Endothelial cell of umbilical vein (primary cell): Measurements from ENCODE around the gene ZNF83. TPM values are rescaled to one million over a fixed set of nuclear protein-coding genes. Genes with fewer than 3 reads are reported as not detected.

Source experiments
- BruUV-seq: library from RNA; stranded (reverse); fragments of 400-500 nt; replicated peaks from 2 replicates; lab custom pipeline; 2021; lab: Mats Ljungman, UMichigan
- CTCF ChIA-PET: fragments of 300-600, 350-600 bp; sonication (Branson Sonifier 250); formaldehyde crosslinking; loops from one replicate; lab custom pipeline; 2021; ENCODE audit warnings: antibody characterized with exemption, inconsistent platforms; lab: Charles Lee
- POLR2A ChIA-PET: fragments of 300-600, 350-600 bp; sonication (Branson Sonifier 250); formaldehyde crosslinking; loops from one replicate; lab custom pipeline; 2021; ENCODE audit warnings: antibody characterized with exemption, inconsistent platforms; lab: Charles Lee
- DNase-seq: peaks from one replicate; pipeline ENCODE4 v3.0.0-alpha.2; 2011; ENCODE audit warnings: low read depth, low spot score
- FAIRE-seq: peaks from 2 replicates; lab custom pipeline; 2011; peaks lifted over from hg19 to GRCh38; lab: Jason Lieb, UNC
- H2AFZ ChIP-seq: 2 replicates; pipeline ENCODE4 v1.6.0; 2012; ENCODE audit warnings: low read depth, low read length, control low read depth, inconsistent platforms
- H3K27ac ChIP-seq: 2 replicates; pipeline ENCODE4 v1.5.1; 2011; ENCODE audit warnings: low read depth, mild to moderate bottlenecking, control low read depth, low read length, moderate library complexity; ENCODE audit not compliant: insufficient read depth
- H3K27me3 ChIP-seq, 2 experiments: 2 replicates each; pipeline versions ENCODE4 v1.6.0 to v1.6.1; 2011; ENCODE audit warnings: low read length in 2 of 2, mixed read lengths in 1 of 2; ENCODE audit not compliant: control insufficient read depth in 2 of 2, insufficient read depth in 2 of 2
- H3K36me3 ChIP-seq, 2 experiments: 2 replicates in 1 of 2; 3 replicates in 1 of 2; pipeline ENCODE4 v1.5.1; 2011; ENCODE audit warnings: low read length in 2 of 2, mild to moderate bottlenecking in 1 of 2, moderate library complexity in 1 of 2; ENCODE audit not compliant: control insufficient read depth in 2 of 2, insufficient read depth in 2 of 2; ENCODE audit errors: extremely low read depth in 1 of 2
- H3K4me1 ChIP-seq: 3 replicates; pipeline ENCODE4 v1.5.1; 2011; ENCODE audit warnings: mild to moderate bottlenecking, low read length; ENCODE audit not compliant: control insufficient read depth, insufficient read depth; ENCODE audit errors: extremely low read depth
- H3K4me2 ChIP-seq: 2 replicates; pipeline ENCODE4 v1.6.1; 2011; ENCODE audit warnings: low read length, control low read depth, mixed read lengths; ENCODE audit not compliant: insufficient read depth
- H3K4me3 ChIP-seq, 3 experiments: fragments of 200-600 bp in 1 of 3; sonication (generic), shearing (Covaris generic) in 1 of 3; replicated peaks in 1 of 3; 2 replicates each; pipeline ENCODE4 v1.5.1; 2011 to 2016; ENCODE audit warnings: control low read depth in 3 of 3, low read length in 3 of 3, mild to moderate bottlenecking in 2 of 3, inconsistent platforms in 1 of 3, low read depth in 1 of 3, moderate library complexity in 1 of 3; ENCODE audit not compliant: insufficient read depth in 1 of 3
- H3K79me2 ChIP-seq: 2 replicates; pipeline ENCODE4 v1.6.0; 2012; ENCODE audit warnings: low read length, inconsistent platforms; ENCODE audit not compliant: control insufficient read depth, insufficient read depth
- H3K9ac ChIP-seq: replicated peaks from 2 replicates; pipeline ENCODE3; 2011; ENCODE audit warnings: low read length, control low read depth; ENCODE audit not compliant: insufficient read depth; ENCODE audit errors: extremely low read depth
- H3K9me1 ChIP-seq: replicated peaks from 3 replicates; pipeline ENCODE4 v1.6.0; 2011; ENCODE audit warnings: mild to moderate bottlenecking, low read length; ENCODE audit not compliant: control insufficient read depth, insufficient read depth; ENCODE audit errors: extremely low read depth
- H3K9me3 ChIP-seq: replicated peaks from 2 replicates; pipeline ENCODE4 v1.5.1; 2012; ENCODE audit warnings: low read length, inconsistent platforms; ENCODE audit not compliant: control insufficient read depth, insufficient read depth
- H4K20me1 ChIP-seq: replicated peaks from 2 replicates; pipeline ENCODE3; 2011; ENCODE audit warnings: mild to moderate bottlenecking, low read length; ENCODE audit not compliant: control insufficient read depth, insufficient read depth; ENCODE audit errors: extremely low read depth
- CTCF ChIP-seq, 2 donors: IDR thresholded peaks; 1 replicate in 1 of 2; 2 replicates in 1 of 2; pipeline ENCODE4 v1.5.1; 2011; ENCODE audit warnings: low read length in 2 of 2, mild to moderate bottlenecking in 2 of 2, moderate library complexity in 2 of 2, control low read depth in 1 of 2, inconsistent platforms in 1 of 2, low read depth in 1 of 2; ENCODE audit not compliant: insufficient read depth in 1 of 2; ENCODE audit errors: extremely low read depth in 1 of 2
- EZH2 ChIP-seq: IDR thresholded peaks from 2 replicates; pipeline ENCODE4 v1.6.1; 2012; ENCODE audit warnings: borderline replicate concordance, low read depth, mild to moderate bottlenecking, moderate library complexity, low read length, inconsistent platforms; ENCODE audit not compliant: severe bottlenecking
- FOS ChIP-seq: IDR thresholded peaks from 2 replicates; pipeline ENCODE4 v1.6.1; 2011; ENCODE audit warnings: mild to moderate bottlenecking, low read length, moderate library complexity, borderline replicate concordance; ENCODE audit not compliant: insufficient read depth
- GATA2 ChIP-seq: IDR thresholded peaks from 2 replicates; pipeline ENCODE4 v1.7.0; 2011; ENCODE audit warnings: low read depth, mild to moderate bottlenecking, moderate library complexity, mixed read lengths, low read length; ENCODE audit not compliant: insufficient read length, insufficient read depth
- JUN ChIP-seq: IDR thresholded peaks from 2 replicates; pipeline ENCODE4 v1.6.1; 2011; ENCODE audit warnings: borderline replicate concordance, low read depth; ENCODE audit not compliant: insufficient read length, insufficient read depth
- MAX ChIP-seq: IDR thresholded peaks from 2 replicates; pipeline ENCODE4 v1.6.1; 2011; ENCODE audit not compliant: insufficient read depth, insufficient read length
- MYC ChIP-seq: IDR thresholded peaks from one replicate; pipeline ENCODE4 v1.6.1; 2011; ENCODE audit warnings: mild to moderate bottlenecking, low read depth, low read length
- POLR2A ChIP-seq: IDR thresholded peaks from 2 replicates; pipeline ENCODE4 v1.6.1; 2012; ENCODE audit warnings: low read depth, mild to moderate bottlenecking, control low read depth, low read length
- POLR2AphosphoS5 ChIP-seq: IDR thresholded peaks from 2 replicates; pipeline ENCODE4 v1.6.1; 2012; ENCODE audit warnings: low read depth, mild to moderate bottlenecking, control low read depth, low read length, moderate library complexity; ENCODE audit not compliant: insufficient read depth
- dilution Hi-C: fragments of 300-500 bp; cut with MboI; formaldehyde crosslinking; loops from one replicate; pipeline ENCODE4 v1.15.0; 2019; ENCODE audit warnings: low sequenced_read_pairs; ENCODE audit not compliant: extremely low pct_ligation_motif_present
- intact Hi-C: fragments of 100-400 bp; cut with micrococcal nuclease; formaldehyde crosslinking; loops from one replicate; pipeline ENCODE4 v1.10.0; 2022
- polyA plus RNA-seq, 4 experiments: library from polyadenylated mRNA; depleted of rRNA in 3 of 4; stranded (reverse) in 3 of 4; unstranded in 1 of 4; fragments of >200 nt; gene quantifications; 2 replicates each; pipeline versions ENCODE4 v1.2.1 to v1.2.3, GENCODE V29; 2011 to 2012; ENCODE audit warnings: missing spikeins in 1 of 4
- total RNA-seq: library from RNA; stranded (reverse); gene quantifications from 2 replicates; pipeline ENCODE4 v1.2.3, GENCODE V29; 2021

Gene ZNF83
- total and polyA plus RNA-seq, 2 donors (not counting 3 experiments of a cell fraction or from before 2014, with no cell fraction given), result 32.3 to 41.4 TPM

- no peak overlapping the region for H3K27ac ChIP-seq
- no peak overlapping the region for H3K4me3 ChIP-seq
- no peaks in the 10 kb centered on the region for H4K20me1 ChIP-seq
- no peak overlapping the region for H2AFZ ChIP-seq
- H3K9me3 ChIP-seq, result peaks cover 14% of the 10 kb centered on the region
- H3K27me3 ChIP-seq, result no peaks in the 10 kb centered on the region
- intact Hi-C loops (no loop called here), dilution Hi-C loops (no loop called here)
- no TSS peak for BruUV-seq
- H3K36me3 ChIP-seq, result peaks cover 7 to 10% of the 10 kb centered on the region in 2 experiments
- DNase-seq (no peak), FAIRE-seq (no peak)
- no peak overlapping the region for H3K4me2 ChIP-seq
- ChIA-PET CTCF (no interaction called here), POLR2A (no interaction called here)
- no peak for TF ChIP-seq GATA2
- no peak for TF ChIP-seq EZH2
- no peak for TF ChIP-seq FOS
- TF ChIP-seq JUN, result no peak
- TF ChIP-seq POLR2A, result no peak
- no peak for TF ChIP-seq CTCF (IDR thresholded peaks at IDR 0.05; ENCODE audit: extremely low read depth in 1 of 2, insufficient read depth in 1 of 2, low read depth in 1 of 2, low read length in 2 of 2)
- no peak for TF ChIP-seq POLR2AphosphoS5
- no peak for TF ChIP-seq MYC
- no peak for TF ChIP-seq MAX
- H3K9ac ChIP-seq, result no peak overlapping the region
- H3K9me1 ChIP-seq, result no peaks in the 10 kb centered on the region
- H3K4me1 ChIP-seq, result no peaks in the 10 kb centered on the region
- no peaks in the 10 kb centered on the region for H3K79me2 ChIP-seq
These were observed 24.8 kb downstream of the ZNF83 start for GRCh38 chr19:52613299-52613906.
